OCI-LY1 (cell line): ENCODE results near the gene UBE2S.

Experiments used
- EZH2 ChIP-seq: fragments of 200-600 bp; sonication (generic), shearing (Covaris generic); IDR thresholded peaks from 2 replicates; pipeline ENCODE4 v1.8.0; 2017; ENCODE audit warnings: borderline replicate concordance, mixed run types, mild to moderate bottlenecking, antibody characterized with exemption, low read length, moderate library complexity, mixed read lengths
- TF ChIP-seq, protein P1 (sequence below): fragments of 200-600 bp; sonication (generic), shearing (Covaris generic); IDR thresholded peaks from 2 replicates; pipeline ENCODE4 v1.5.1; 2017; ENCODE audit warnings: mild to moderate bottlenecking, antibody characterized with exemption, low read length, moderate library complexity, mixed read lengths

DNA sequence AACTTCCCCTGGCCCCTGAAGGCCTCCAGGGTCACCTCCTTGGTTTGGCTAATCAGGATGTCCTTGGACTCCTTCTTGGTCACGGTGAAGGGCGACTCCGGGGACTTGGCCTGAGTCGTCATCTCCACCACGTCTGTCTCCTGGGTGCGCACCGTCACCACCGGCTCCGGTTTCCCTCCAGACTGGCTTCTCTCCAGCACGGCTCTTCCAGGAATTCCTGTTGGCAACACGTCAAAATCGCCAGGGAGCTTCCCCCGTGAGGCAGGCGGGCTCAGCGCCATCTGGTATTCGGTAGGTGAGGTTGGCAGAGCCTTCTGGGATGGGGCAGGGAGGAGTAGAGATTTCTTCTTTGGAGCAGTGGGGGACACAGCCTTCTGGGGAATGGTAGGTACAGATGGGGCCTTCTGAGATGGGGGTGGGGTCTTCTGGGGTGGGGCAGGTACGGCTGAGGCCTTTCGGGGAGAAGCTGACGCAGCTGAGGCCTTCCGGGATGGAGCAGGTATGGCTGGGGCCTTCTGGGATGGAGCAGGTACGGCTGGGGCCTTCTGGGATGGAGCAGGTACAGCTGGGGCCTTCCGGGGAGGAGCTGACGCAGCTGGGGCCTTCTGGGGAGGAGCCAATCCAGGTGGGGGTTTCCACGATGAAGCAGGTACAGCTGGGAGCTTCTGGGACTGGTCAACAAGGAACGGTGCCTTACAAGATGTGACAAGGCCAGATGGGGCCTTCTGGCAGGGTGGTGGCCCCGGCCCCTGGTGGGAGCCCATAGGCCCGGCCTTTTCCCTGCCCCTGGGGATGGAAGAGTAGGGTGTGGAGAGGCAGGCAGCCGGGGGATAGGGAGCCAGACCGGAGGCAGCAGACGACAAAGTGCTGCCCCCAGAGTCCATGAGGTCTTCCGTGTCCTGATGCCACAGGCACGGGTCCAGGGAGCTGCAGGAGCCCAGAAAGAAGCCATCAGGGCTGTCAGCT is 48.4 kb downstream of the UBE2S start:
- TF ChIP-seq, protein P1, sequence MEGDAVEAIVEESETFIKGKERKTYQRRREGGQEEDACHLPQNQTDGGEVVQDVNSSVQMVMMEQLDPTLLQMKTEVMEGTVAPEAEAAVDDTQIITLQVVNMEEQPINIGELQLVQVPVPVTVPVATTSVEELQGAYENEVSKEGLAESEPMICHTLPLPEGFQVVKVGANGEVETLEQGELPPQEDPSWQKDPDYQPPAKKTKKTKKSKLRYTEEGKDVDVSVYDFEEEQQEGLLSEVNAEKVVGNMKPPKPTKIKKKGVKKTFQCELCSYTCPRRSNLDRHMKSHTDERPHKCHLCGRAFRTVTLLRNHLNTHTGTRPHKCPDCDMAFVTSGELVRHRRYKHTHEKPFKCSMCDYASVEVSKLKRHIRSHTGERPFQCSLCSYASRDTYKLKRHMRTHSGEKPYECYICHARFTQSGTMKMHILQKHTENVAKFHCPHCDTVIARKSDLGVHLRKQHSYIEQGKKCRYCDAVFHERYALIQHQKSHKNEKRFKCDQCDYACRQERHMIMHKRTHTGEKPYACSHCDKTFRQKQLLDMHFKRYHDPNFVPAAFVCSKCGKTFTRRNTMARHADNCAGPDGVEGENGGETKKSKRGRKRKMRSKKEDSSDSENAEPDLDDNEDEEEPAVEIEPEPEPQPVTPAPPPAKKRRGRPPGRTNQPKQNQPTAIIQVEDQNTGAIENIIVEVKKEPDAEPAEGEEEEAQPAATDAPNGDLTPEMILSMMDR, result no peak
- TF ChIP-seq EZH2, result no peak
